HCT116 (cell line): ENCODE measurements around the gene BCL2L15. TPM values are rescaled to one million over a fixed set of nuclear protein-coding genes. Genes with fewer than 3 reads are reported as not detected.
A peak's percentile ranks its signal among the peaks of the same experiment; 100 is the strongest.

Experiments
- ATAC-seq: fragments of 200-7000 bp; cut with Tn5 transposase; 2 replicates; pipeline ENCODE4 v1.9.1; 2020; ENCODE audit warnings: mild to moderate bottlenecking, moderate library complexity
- BruUV-seq: library from RNA; stranded (reverse); fragments of 400-500 nt; replicated peaks from 2 replicates; lab custom pipeline; 2021; lab: Mats Ljungman, UMichigan
- CTCF ChIA-PET: fragments of 300-600 bp; sonication (Branson Sonifier 250); formaldehyde crosslinking; loops from one replicate; lab custom pipeline; 2021; ENCODE audit warnings: antibody characterized with exemption; lab: Charles Lee
- POLR2A ChIA-PET: fragments of 300-600, 350-600 bp; sonication (Branson Sonifier 250); formaldehyde crosslinking; loops from one replicate; lab custom pipeline; 2021; ENCODE audit warnings: antibody characterized with exemption; lab: Charles Lee
- RAD21 ChIA-PET, 2 experiments: fragments of 300-600 bp; sonication (Branson Sonifier 250); formaldehyde crosslinking; loops; one replicate each; lab custom pipeline; 2023; ENCODE audit warnings: low total read pairs in 2 of 2; ENCODE audit not compliant: uncharacterized antibody in 2 of 2, unreplicated experiment in 2 of 2, low non-redundant PET in 1 of 2; lab: Charles Lee
- DNase-seq: peaks from one replicate; pipeline ENCODE4 v3.0.0-alpha.2; 2010; ENCODE audit warnings: low read depth, low spot score
- H2AFZ ChIP-seq: fragments of 200-600 bp; shearing (Covaris generic), sonication (generic); 2 replicates; pipeline ENCODE4 v1.6.1; 2017; ENCODE audit warnings: low read depth, mixed run types, mixed read lengths, antibody characterized with exemption, low read length; ENCODE audit not compliant: poor library complexity, severe bottlenecking
- H3K27ac ChIP-seq: 2 replicates; pipeline ENCODE4 v1.5.1; 2012; ENCODE audit warnings: low read depth, low read length
- H3K27me3 ChIP-seq: fragments of 200-600 bp; sonication (generic); 2 replicates; pipeline ENCODE4 v1.6.1; 2016; ENCODE audit warnings: mixed run types, low read length, mixed read lengths; ENCODE audit not compliant: insufficient read depth
- H3K36me3 ChIP-seq, 2 experiments: fragments of 200-500 bp in 1 of 2; fragments of 200-600 bp in 1 of 2; sonication (Bioruptor generic) in 1 of 2; sonication (generic) in 1 of 2; 2 replicates each; pipeline versions ENCODE4 v1.5.1 to v1.6.1; 2014 to 2016; ENCODE audit warnings: low read length in 2 of 2, inconsistent platforms in 1 of 2, mixed read lengths in 1 of 2, mixed run types in 1 of 2; ENCODE audit not compliant: insufficient read depth in 2 of 2, control insufficient read depth in 1 of 2
- H3K4me1 ChIP-seq, 2 experiments: fragments of 200-600 bp in 1 of 2; sonication (generic) in 1 of 2; 2 replicates each; pipeline versions ENCODE4 v1.5.1 to v1.6.1; 2012 to 2017; ENCODE audit warnings: low read length in 2 of 2, inconsistent platforms in 1 of 2, mild to moderate bottlenecking in 1 of 2, mixed read lengths in 1 of 2, mixed run types in 1 of 2, moderate library complexity in 1 of 2; ENCODE audit not compliant: insufficient read depth in 2 of 2, control insufficient read depth in 1 of 2
- H3K4me2 ChIP-seq: fragments of 200-600 bp; sonication (generic); 2 replicates; pipeline ENCODE4 v1.6.1; 2017; ENCODE audit warnings: mixed run types, low read length, mixed read lengths
- H3K4me3 ChIP-seq, 2 experiments: fragments of 200-600 bp in 1 of 2; sonication (generic) in 1 of 2; replicated peaks in 1 of 2; 2 replicates each; pipeline ENCODE4 v1.5.1; 2011 to 2016; ENCODE audit warnings: low read length in 2 of 2, control low read depth in 1 of 2, low read depth in 1 of 2, mild to moderate bottlenecking in 1 of 2, mixed read lengths in 1 of 2, mixed run types in 1 of 2
- H3K79me2 ChIP-seq: fragments of 200-600 bp; sonication (generic); 2 replicates; pipeline ENCODE4 v1.6.1; 2017; ENCODE audit warnings: mild to moderate bottlenecking, mixed run types, low read length, moderate library complexity, mixed read lengths; ENCODE audit not compliant: insufficient read depth
- H3K9ac ChIP-seq: fragments of 200-600 bp; sonication (generic); 2 replicates; pipeline ENCODE4 v1.6.1; 2016; ENCODE audit warnings: low read length, mixed read lengths
- H3K9me2 ChIP-seq: fragments of 200-600 bp; sonication (generic), shearing (Covaris generic); 2 replicates; pipeline ENCODE4 v1.6.1; 2017; ENCODE audit warnings: mixed run types, mild to moderate bottlenecking, moderate library complexity; ENCODE audit not compliant: insufficient read depth
- H3K9me3 ChIP-seq, 2 experiments: fragments of 200-500 bp in 1 of 2; fragments of 200-600 bp in 1 of 2; sonication (Bioruptor generic) in 1 of 2; sonication (generic) in 1 of 2; 2 replicates each; pipeline ENCODE4 v1.6.1; 2014 to 2017; ENCODE audit warnings: low read length in 2 of 2, mixed read lengths in 2 of 2, inconsistent platforms in 1 of 2, low read depth in 1 of 2, mild to moderate bottlenecking in 1 of 2, mixed run types in 1 of 2, moderate library complexity in 1 of 2; ENCODE audit not compliant: control insufficient read depth in 1 of 2, insufficient read depth in 1 of 2
- H4K20me1 ChIP-seq: fragments of 200-600 bp; sonication (generic), shearing (Covaris generic); 2 replicates; pipeline ENCODE4 v1.6.1; 2017; ENCODE audit warnings: mixed run types, mild to moderate bottlenecking, moderate library complexity; ENCODE audit not compliant: insufficient read depth
- CBX3 ChIP-seq: IDR thresholded peaks from 2 replicates; pipeline ENCODE4 v1.6.1; 2012; ENCODE audit warnings: low read depth
- EGR1 ChIP-seq: IDR thresholded peaks from 2 replicates; pipeline ENCODE4 v1.6.1; 2012; ENCODE audit warnings: low read depth
- EZH2 ChIP-seq: fragments of 200-600 bp; sonication (generic); IDR thresholded peaks from 2 replicates; pipeline ENCODE4 v1.6.1; 2017; ENCODE audit warnings: antibody characterized with exemption, mixed run types
- EZH2phosphoT487 ChIP-seq: fragments of 200-600 bp; IDR thresholded peaks from 2 replicates; pipeline ENCODE4 v1.6.1; 2018; ENCODE audit warnings: antibody characterized with exemption, borderline replicate concordance
- JUND ChIP-seq: IDR thresholded peaks from 2 replicates; pipeline ENCODE4 v1.6.1; 2012
- POLR2A ChIP-seq: IDR thresholded peaks from 2 replicates; pipeline ENCODE4 v1.7.0; 2011; ENCODE audit warnings: borderline replicate concordance; ENCODE audit not compliant: insufficient read depth, insufficient read length; ENCODE audit errors: extremely low read depth
- POLR2AphosphoS5 ChIP-seq: IDR thresholded peaks from 2 replicates; pipeline ENCODE4 v1.6.1; 2011; ENCODE audit warnings: mild to moderate bottlenecking, low read depth, low read length, moderate library complexity
- SIN3A ChIP-seq: IDR thresholded peaks from 2 replicates; pipeline ENCODE4 v1.6.1; 2012; ENCODE audit warnings: low read depth
- SP1 ChIP-seq: IDR thresholded peaks from 2 replicates; pipeline ENCODE4 v1.6.1; 2012; ENCODE audit warnings: low read depth
- SRF ChIP-seq: IDR thresholded peaks from 2 replicates; pipeline ENCODE4 v1.6.1; 2012; ENCODE audit warnings: low read depth
- ZFX ChIP-seq: fragments of 450-650 bp; IDR thresholded peaks from 2 replicates; pipeline ENCODE4 v1.6.1; 2017
- ZNF274 ChIP-seq: fragments of 200-500 bp; sonication (Bioruptor generic); IDR thresholded peaks from 2 replicates; pipeline ENCODE4 v1.6.1; 2014; ENCODE audit warnings: mild to moderate bottlenecking, low read depth, low read length, inconsistent platforms
- intact Hi-C: fragments of 100-400 bp; cut with micrococcal nuclease; formaldehyde crosslinking; loops from 2 replicates; pipeline ENCODE4 v1.10.0; 2022
- total RNA-seq: library from RNA; stranded (reverse); gene quantifications from one replicate; pipeline ENCODE4 v1.2.1, GENCODE V29; 2021; ENCODE audit not compliant: unreplicated experiment
- TF ChIP-seq, protein P1 (sequence below), 3 experiments: fragments of 200-600 bp in 1 of 3; sonication (generic) in 1 of 3; IDR thresholded peaks in 2 of 3; conservative IDR thresholded peaks in 1 of 3; 2 replicates each; pipeline ENCODE4 v1.5.1; 2012 to 2017; ENCODE audit warnings: low read depth in 2 of 3, low read length in 2 of 3, antibody characterized with exemption in 1 of 3, borderline replicate concordance in 1 of 3, control low read depth in 1 of 3, mild to moderate bottlenecking in 1 of 3, mixed read lengths in 1 of 3, mixed run types in 1 of 3, moderate library complexity in 1 of 3; ENCODE audit not compliant: insufficient read depth in 1 of 3
- TF ChIP-seq, protein P2 (sequence below): IDR thresholded peaks from 2 replicates; pipeline ENCODE4 v1.6.1; 2012

Gene BCL2L15
- total RNA-seq, 1 experiment from 2014 or later, result 0.54 TPM

DNA sequence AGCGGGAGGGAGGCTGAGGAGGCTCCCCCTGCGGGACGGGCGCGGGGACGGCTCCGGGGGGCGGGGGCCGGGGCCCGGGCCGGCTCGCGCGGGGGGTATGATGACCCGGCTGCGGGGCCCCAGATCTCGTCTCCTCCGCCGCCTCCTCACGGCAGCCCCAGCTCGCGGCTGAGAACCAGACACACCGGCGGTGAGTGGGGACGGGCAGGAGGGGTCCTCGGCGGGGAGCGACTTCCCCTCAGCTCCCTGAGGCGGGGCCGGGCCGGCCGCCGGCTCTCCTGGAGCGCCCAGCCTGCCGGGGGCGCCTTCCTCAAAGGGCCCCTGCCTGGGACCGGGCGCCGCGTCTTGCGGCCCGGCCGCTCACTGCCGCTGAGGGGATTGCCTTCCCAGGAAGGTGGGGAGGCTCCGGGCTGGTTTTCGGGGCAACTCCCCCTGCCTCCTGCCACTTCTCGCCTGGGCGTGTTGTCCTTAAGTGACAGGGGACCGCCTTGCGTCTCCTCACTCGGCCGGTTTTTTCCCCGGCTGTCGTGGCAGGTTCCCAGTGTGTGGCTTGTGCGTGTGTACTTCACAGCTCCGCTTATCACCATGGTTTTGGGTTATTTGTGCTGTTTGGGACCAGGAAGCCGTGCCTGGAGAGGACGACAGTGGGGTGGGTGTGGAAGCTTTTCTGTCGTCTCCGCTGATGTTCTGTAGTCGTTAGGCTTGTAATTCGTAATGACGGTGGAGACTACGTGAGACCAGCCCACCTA, 42.5 kb upstream of the BCL2L15 start:
- ChIA-PET CTCF (interaction anchor here (0.6 to 2.1 kb wide), 2 partner anchors 24 to 809 kb away, joined by 4 to 5 read pairs; partner anchors contain the start of gene DCLRE1B), POLR2A (interaction anchor here (1.0 to 3.5 kb wide), 2 partner anchors 10 to 25 kb away, joined by 5 to 24 read pairs; partner anchors contain the start of genes AP4B1 and DCLRE1B), RAD21 (interaction anchor here in 1 of 2 experiments (1.5 kb wide), 1 partner anchor 25 kb away, joined by 3 read pairs; the partner anchor contains the start of gene DCLRE1B)
- no peaks in the 10 kb centered on the region for H3K27me3 ChIP-seq
- no TSS peak for BruUV-seq
- peak overlapping the region; percentile 92 for H3K4me2 ChIP-seq
- H3K4me1 ChIP-seq, result peaks cover 13 to 29% of the 10 kb centered on the region in 2 experiments; a peak in 3 of 4 replicates
- ATAC-seq (peak; percentile 69), DNase-seq (no peak)
- no peaks in the 10 kb centered on the region for H3K9me3 ChIP-seq
- 0 out of 2 replicates have a peak, but pooled peaks cover 2% of the 10 kb centered on the region for H4K20me1 ChIP-seq
- H3K36me3 ChIP-seq, result no peaks in the 10 kb centered on the region
- intact Hi-C loops, result loop anchor here (1.0 kb wide), 1 partner anchor 25 kb away; the partner anchor contains the start of gene DCLRE1B
- H3K27ac ChIP-seq, result peak overlapping the region; percentile 48
- TF ChIP-seq EZH2phosphoT487 (no peak), ZFX (peak; percentile 73)
- H2AFZ ChIP-seq, result no peak overlapping the region
- H3K9ac ChIP-seq, result peak overlapping the region; percentile 64
- peak overlapping the region; percentile 74 to 84 for H3K4me3 ChIP-seq
- no peaks in the 10 kb centered on the region for H3K9me2 ChIP-seq
- peaks cover 50% of the 10 kb centered on the region for H3K79me2 ChIP-seq

DNA sequence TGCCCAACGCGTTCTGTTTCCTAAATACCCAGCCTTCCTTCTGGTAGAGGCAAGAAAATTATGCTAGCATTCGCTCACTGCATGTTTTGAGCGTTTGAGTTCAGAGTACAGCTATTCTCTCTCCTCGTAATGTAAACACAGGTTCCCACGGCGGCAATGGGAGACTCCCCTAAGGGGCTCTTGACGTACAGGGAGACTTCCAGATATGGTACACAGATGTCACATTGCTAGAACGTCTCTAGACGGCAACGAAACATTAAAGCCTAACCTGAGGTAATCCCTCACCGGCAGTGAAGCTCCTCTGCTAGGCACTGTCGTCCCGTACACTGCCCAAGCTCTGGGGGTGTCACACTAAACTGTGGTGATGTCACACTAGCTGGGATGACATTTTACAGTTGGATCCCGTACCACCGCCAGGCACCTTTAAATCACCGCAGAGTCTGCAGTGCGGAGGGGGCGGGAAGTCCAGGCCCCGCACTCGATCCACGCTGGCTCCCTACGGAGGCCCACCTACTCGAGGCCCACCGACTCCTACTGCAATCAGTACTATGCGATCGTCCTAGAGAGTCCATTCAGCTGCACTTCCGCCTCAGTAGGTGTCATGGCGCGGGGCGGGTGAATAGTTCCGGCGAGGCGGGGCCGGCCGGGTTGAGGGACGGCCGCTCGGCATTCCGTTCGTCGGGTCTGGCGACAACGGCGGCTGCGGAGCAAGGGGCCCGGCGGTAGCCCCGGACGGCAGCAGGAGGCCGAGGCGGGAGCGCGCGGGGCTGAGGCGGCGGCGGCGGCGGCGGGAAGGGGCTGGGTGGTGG, 41.8 kb upstream of the BCL2L15 start, which contains the start of gene HIPK1:
TSS of gene HIPK1 (plus strand) at position 384 of the 809 bp plus-strand sequence.
- Histone ChIP-seq H3K9me3 (no peaks in the 10 kb centered on the region), H2AFZ (peak within 1 kb of the TSS; percentile 53), H3K27ac (peak within 1 kb of the TSS; percentile 48), H3K9me2 (no peaks in the 10 kb centered on the region), H3K4me2 (peak within 1 kb of the TSS; percentile 92), H4K20me1 (0 out of 2 replicates have a peak, but pooled peaks cover 2% of the 10 kb centered on the region), H3K4me3 (peak within 1 kb of the TSS; percentile 74 to 84), H3K9ac (peak within 1 kb of the TSS; percentile 64), H3K27me3 (no peaks in the 10 kb centered on the region), H3K36me3 (no peaks in the 10 kb centered on the region), H3K4me1 (peaks cover 13 to 29% of the 10 kb centered on the region in 2 experiments; a peak in 3 of 4 replicates), H3K79me2 (peaks cover 43% of the 10 kb centered on the region)
- RAD21 ChIA-PET, result interaction anchor here in 1 of 2 experiments (1.5 kb wide), 1 partner anchor 24 kb away, joined by 3 read pairs; the partner anchor contains the start of gene DCLRE1B
- CTCF ChIA-PET, result interaction anchor here (2.1 kb wide), 1 partner anchor 23 kb away, joined by 5 read pairs; the partner anchor contains the start of gene DCLRE1B
- DNase-seq, result peak; percentile 69
- ATAC-seq, result peak; percentile 79
- intact Hi-C loops, result loop anchor here (1.0 kb wide), 1 partner anchor 24 kb away; the partner anchor contains the start of gene DCLRE1B
- POLR2A ChIA-PET, result interaction anchor here (1.0 to 3.5 kb wide), 3 partner anchors 9 to 24 kb away, joined by 5 to 24 read pairs (median 5); partner anchors contain the start of genes AP4B1 and DCLRE1B
- TSS peak; percentile 84 for BruUV-seq
- TF ChIP-seq EZH2 (no peak), SRF (peak; percentile 80), JUND (no peak), EZH2phosphoT487 (no peak), SIN3A (peak; percentile 82), POLR2AphosphoS5 (peak; percentile 64), POLR2A (peak; percentile 18), EGR1 (peak; percentile 71), ZNF274 (no peak), SP1 (peak; percentile 81), ZFX (no peak; the same call in 1 of the 2 replicates), CBX3 (no peak)
- TF ChIP-seq, protein P1, sequence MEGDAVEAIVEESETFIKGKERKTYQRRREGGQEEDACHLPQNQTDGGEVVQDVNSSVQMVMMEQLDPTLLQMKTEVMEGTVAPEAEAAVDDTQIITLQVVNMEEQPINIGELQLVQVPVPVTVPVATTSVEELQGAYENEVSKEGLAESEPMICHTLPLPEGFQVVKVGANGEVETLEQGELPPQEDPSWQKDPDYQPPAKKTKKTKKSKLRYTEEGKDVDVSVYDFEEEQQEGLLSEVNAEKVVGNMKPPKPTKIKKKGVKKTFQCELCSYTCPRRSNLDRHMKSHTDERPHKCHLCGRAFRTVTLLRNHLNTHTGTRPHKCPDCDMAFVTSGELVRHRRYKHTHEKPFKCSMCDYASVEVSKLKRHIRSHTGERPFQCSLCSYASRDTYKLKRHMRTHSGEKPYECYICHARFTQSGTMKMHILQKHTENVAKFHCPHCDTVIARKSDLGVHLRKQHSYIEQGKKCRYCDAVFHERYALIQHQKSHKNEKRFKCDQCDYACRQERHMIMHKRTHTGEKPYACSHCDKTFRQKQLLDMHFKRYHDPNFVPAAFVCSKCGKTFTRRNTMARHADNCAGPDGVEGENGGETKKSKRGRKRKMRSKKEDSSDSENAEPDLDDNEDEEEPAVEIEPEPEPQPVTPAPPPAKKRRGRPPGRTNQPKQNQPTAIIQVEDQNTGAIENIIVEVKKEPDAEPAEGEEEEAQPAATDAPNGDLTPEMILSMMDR (IDR thresholded peaks at IDR 0.05 in 2 of 3, conservative IDR thresholded peaks at IDR 0.05 in 1 of 3; ENCODE audit: borderline replicate concordance in 1 of 3, insufficient read depth in 1 of 3, low read depth in 2 of 3, low read length in 2 of 3), result no peak
- TF ChIP-seq, protein P2, sequence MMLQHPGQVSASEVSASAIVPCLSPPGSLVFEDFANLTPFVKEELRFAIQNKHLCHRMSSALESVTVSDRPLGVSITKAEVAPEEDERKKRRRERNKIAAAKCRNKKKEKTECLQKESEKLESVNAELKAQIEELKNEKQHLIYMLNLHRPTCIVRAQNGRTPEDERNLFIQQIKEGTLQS, result no peak
